Stimulated activated CD4-positive, alpha-beta T cell treated with anti-CD3 and anti-CD28 coated beads, Interleukin-1b, Interleukin-23, amount 100 ng/mL, for 48 hours (primary cell): ENCODE data around the gene PAQR4.

Source experiments
- DNase-seq: peaks from one replicate; pipeline ENCODE4 v3.0.0-alpha.2; 2020

Gene PAQR4

GRCh38 chr16:2946649-2947048 lies 22.5 kb upstream of the PAQR4 start:
- no peak for DNase-seq

DNA sequence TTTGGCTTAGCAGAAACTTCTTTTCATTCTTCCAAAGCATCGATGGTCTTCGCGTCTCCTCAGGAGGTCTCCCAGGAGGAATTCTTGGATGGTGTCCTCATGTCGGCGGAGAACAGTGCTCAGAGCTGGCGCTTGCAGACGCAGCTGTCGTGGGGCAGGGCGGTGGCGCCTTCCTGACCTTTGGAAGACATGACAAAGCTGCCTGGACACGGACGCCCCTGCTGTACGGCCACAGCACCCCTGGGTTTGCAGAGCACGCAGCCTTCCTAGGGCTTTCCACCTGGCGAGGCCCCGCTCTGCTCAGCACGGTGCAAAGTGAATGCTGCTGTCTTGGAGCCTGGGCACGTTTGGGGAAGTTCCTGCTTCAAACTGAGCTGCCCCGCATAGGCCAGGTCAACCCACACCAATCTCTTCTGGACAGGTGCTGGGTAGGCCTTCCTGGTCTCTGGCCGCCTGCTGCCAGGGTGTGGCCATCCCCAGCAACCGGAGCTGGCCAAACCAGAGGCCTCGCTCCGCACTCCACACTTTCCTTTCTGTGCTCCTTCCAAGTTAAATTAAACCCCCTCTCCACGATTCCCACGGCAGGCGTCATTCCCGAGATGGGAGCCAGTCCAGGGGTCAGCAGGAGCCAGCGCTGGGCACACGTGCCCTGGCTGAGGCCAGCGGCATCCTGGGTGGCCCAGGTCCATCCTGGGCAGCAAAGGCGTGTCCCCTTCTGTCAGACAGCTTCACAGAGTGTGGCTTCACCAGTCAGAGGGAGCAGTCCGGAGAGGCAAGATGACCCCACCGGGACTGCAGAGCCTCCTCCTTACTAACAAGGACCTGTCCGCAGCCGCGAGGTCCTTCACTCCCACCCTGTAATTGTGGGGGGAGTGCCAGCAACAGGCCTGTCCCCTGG lies 20.1 kb upstream of the PAQR4 start:
- DNase-seq: no peak

- DNase-seq: no peak
Observed at GRCh38 chr16:2949705-2950352, 19.3 kb upstream of the PAQR4 start.

DNA sequence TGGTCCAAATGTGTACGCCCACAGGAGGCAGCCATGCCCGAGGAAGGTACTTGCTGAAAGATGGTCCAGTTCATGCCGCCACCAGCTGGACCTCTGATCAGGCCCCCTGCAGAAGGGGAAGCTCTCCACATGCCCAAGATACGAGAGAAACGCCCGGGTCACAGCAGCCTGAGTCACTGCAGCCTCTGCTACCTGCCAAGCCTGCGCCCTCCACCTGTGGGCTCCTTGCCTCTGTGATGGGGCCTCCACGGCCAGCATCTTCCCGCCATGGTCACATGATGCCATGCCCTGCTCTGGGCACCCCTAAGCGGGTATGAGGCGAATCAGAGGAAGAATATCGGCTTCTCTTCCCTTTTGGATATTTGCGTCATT lies 18.8 kb upstream of the PAQR4 start:
- DNase-seq: no peak

DNA sequence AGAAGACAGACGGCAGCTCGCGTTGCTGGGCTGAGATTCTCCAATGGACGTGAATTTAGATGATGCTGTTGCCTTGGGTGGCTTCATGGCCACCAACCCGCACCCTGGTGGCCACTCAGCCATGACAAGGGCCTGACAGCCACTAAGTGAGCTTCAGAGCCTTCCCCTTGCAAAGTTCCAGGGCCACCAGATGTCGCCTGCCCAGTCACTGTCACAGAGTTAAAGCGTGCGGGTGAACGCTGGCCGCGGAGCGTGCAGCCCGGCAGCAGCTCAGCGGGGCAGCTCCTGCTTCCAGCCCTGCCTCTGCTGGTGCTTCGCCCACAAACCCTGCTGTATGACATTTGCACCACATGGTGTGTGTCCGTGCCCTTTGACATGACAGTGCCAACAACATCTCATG lies 18.4 kb upstream of the PAQR4 start:
- DNase-seq: no peak

- no peak for DNase-seq
Observed at GRCh38 chr16:2952679-2953078, 16.5 kb upstream of the PAQR4 start.

DNA sequence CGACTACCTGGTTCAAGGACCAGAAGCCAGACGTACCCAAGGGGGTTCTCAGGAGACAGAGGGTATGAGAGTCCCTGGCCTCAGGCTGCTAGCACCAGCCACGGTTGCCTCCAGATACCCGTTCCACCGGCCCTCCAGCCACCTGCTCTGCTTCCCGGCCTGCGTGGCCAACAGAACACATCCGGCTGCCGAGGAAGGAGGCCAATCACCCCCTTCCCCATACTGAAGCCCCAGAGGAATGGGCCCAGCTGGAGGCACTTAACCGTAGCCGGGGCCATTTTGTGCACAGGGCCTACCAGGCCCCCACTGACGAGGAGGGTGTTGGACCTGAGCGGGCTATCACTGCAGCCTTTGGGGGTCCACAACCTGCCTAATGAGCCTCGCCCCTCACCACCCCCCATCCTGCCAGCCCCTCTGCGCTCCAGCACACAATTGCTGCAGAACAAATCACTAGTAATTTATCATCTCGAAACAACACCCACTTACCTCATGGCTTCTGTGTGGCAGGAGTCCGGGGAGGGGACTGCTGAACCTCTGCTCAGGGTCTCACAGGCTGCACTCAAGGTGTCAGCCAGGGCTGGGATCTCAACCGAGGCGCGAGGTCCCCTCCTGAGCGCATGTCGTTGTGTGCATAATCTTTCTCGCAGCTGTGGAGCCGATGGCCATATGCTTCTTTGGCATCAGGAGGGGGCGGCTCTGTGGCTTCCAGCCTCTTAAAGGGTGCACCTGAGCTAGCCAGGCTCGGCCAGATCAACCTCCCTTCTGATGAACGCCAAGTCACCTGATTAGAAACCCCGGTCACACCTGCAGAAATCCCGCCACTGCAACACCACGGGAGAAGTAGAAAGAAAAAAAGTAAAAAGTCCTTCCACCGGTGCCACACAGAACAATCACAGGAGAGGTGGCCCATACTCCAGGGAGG lies 15.2 kb upstream of the PAQR4 start:
- DNase-seq: no peak

- no peak for DNase-seq
Observed at GRCh38 chr16:2954656-2955381, 14.3 kb upstream of the PAQR4 start.

GRCh38 chr16:2955438-2955778 lies 13.7 kb upstream of the PAQR4 start:
- DNase-seq: no peak

DNA sequence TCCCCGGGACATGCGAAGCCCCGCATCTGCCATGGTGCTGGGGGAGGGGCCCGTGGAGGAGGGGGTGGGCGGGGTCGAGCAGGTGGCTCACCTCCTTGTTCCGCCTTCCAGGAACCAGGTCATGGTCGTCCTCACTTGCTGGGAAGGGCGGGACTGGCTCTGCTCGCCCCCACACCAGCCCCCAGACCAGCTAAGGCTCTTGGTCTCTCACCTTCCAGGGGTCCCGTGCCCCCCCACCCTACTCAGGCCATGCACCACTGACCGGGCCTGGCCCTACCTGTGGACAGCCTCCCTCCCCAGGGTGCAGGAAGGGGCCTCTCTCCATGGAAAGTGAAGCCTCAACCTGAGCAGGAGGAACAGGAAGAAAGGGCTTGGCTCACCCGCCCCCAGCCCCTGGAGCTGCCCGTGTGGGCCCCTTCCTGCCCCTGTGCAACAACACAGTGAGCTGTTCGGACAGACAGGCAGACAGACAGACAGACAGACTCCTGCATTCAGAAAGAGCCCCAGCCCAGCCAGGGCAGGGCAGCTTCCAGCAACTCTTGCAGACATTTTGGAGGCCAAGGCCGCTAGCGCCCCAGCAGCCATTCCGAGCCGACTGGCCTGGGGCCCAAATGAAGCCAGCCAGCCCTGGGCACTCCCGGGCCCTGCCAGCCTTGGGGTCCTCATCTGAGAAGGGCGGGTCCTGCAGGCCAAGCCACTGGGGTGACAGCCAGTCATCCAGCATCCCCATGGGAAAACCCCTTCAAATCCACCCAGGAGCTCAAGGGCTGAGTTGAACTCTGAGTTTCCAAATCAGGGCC lies 13.2 kb upstream of the PAQR4 start:
- DNase-seq: no peak

DNA sequence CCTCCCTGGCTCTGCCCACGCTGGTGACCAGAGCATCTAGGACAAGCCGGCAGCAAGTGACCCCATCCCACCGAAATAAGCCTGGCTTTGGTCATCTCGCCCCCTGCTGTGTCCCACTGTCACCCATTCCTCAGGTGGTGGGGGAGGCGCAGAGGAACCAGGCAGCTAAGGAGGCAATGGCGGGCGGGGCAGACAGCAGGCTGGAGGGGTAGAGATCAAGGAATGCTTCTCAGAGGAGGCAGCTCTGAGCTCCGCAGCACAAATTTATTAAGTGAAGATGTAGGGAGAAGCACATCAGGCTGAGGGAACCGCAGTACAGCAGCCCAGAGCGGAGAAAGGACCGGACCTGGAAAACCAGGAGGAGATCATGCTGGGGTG lies 12.6 kb upstream of the PAQR4 start:
- DNase-seq: no peak

GRCh38 chr16:2959206-2959605 lies 9.9 kb upstream of the PAQR4 start:
- DNase-seq: no peak

DNA sequence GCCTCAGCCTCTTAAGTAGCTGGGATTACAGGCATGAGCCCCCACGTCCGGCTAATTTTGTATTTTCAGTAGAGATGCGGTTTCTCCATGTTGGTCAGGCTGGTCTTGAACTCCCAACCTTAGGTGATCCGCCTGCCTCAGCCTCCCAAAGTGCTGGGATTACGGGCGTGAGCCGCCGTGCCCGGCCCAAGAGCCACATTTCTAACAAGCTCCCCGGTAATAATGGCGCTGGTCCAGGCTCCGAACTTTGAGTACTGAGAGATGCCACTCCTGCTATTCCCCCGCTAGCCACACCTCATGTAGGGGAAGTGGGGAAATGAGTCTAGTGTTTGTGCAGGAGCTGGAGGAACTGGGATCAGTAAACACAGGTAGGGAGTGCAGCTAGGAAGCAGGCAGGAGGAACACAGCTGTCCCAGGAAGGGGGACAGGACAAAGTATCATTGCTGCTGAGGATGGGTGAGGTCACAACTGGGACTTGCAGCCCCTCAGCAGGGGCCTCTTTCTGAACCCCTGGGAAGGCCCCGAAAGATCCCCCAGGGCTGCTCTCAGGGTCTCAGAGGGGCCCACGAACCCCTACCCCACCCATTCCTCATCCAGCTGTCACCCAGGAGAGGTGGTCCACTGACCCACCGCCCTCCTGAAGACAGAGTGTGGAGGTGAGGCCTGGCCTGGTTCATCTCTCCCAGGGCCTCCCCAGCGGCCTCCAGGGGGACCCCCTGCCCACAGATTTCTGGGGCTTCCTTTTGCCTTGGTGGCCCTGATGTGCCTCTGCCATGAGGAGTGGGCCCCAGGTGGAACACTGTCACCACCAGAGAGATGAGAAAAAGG lies 8.8 kb upstream of the PAQR4 start:
- no peak for DNase-seq

DNA sequence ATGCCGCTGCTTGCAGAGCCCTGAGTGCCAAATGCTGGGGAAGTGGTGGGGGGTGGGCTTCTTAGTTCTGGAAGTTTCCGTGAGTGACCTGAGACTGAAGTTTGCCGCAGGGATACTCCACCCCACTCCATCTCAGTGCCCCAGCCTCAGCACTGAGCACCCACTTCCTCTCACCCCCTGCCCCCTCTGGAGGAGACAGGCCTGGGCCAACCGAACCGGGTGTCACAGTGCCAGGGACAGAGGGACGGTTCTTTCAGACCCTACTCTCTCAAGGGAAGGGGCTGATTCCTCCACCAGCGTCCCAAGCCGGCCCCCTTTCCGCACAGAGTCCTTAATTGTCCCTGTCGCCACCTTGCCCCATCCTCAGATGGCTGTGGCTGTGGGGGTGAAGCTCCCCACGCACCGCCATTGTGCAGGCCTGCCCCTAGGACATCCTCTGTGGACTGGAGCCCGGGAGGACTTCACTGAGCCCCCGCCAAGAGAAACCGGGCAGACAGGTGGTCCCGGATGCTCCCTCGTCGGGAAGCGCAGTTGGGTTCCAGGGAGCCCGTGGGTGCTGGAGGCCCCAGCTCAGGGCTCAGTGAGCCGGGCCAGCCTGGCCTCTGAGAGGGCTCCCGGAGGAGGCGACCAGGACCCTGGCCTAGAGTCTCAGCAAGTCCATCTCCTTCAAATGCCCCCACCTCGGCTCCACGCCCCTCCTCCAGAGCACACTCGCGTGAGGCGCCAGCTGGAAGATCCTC lies 6.6 kb upstream of the PAQR4 start:
- DNase-seq: no peak

DNA sequence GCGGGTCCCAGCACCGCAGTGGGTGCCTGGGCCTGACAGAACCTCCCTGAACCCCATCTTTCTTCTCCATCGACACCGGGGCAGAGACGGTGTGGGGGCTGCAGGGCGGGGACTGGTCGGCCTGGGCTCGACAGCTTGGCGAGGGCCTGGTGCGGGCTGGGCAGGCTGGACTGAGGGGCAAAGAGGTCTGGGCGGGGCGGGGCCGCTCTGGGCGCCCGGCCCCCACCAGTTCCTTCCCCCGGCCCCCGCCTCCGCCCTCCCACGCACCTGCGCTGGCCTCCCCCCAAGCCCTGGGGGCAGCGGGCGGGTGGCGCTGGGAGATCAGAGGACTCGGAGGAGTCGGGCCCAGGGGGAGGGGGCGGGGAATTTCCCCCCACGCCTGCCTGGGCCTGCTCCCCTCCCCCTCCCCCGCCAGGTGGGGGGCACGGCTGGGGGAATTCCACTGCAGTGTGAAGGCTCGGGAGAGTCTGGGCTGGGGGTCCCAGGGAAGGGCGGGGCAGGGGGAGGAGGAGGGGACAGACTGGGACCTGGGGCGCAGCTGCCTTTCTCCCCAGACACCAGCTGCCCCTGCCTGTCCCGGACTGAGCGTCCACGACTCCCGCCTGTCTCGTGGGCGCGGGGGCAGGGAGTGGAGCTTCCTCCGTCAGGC lies 6.0 kb upstream of the PAQR4 start:
- DNase-seq: no peak

GRCh38 chr16:2963723-2964474 lies 5.2 kb upstream of the PAQR4 start, which contains the start of gene KREMEN2:
TSS of gene KREMEN2 (plus strand) at chr16:2964275. CDS start at chr16:2964521, 246 bp downstream.
- DNase-seq: no peak

DNA sequence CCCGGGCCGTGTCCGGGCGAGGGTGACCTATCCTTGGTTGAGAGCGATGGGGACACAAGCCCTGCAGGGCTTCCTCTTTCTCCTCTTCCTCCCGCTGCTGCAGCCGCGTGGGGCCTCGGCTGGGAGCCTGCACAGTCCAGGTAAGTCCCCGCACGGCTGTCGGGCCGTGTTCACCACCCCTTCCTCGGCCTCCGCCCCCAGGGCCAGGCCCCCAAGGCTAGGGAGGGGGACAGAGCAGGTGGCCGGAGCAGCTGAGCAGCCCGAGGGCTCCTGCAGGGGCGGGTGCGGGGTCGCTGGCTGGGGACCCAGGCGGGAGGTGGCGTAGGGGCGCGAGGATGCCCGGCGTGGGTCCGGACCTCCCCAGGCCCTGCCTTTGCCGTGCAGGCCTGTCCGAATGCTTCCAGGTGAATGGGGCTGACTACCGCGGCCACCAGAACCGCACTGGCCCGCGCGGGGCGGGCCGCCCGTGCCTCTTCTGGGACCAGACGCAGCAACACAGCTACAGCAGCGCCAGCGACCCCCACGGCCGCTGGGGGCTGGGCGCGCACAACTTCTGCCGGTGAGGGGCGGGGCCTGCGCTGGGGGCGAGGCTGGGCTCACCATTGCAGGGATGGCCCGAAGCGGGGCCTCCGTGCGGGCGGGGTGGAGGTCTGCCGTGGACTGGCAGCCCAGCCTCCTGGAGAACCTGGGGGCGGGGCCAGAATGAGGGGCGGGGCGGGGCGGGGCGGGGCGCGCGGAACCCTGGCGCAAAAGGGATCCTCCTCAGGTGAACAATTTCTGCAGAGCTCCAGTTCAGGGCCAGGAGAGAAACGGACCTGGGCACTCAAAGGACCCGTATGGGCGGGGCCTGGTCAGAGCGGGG lies 4.4 kb upstream of the PAQR4 start:
- peak; percentile 72 for DNase-seq
